ENCODE data around the gene EFNB3. TPM values are rescaled to one million over a fixed set of nuclear protein-coding genes. Genes with fewer than 3 reads are reported as not detected.

Gene EFNB3
- total and polyA plus RNA-seq, 2 of the 8 experiments (the other 6 are each of a cell fraction or from before 2014, with no cell fraction given) = 15.0 to 27.3 TPM

DNA sequence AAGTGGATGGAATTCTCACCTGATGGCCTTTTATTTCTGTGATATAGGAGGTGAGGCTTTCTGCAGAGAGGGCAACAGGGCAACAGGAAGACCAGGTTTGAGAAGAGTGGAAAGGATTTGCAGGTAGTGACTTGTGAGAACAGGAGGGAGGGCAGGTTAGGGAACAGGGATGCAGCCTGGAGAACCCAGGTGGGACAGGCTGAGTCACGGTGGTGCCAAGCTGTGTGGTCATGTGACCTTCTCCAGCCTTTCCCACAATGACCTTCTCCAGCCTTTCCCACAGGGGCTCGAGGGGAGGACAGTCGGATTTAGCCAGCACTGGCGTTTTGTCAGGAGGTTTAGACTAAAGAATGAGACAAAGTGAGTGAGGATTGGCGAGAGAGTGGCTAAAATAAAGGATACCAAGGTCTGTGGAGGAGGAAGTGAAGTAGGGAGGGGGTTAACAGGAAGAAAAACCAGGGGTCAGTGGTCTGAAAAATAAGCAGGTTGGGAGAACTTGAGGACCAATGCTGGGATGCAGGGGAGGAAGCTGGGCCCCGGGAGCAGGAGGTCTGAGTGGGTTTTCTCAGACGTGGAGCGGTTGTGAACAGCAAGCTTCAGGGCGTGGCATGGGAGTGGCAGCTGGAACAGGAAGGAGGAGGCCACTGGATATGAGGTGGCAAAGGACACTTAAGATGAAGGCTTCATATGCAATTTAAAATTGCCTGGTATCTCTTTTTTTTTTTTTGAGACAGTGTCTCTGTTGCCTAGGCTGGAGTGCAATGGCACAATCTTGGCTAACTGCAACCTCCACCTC, 50.3 kb downstream of the EFNB3 start:
- Histone ChIP-seq H3K4ac (replicated peaks; ENCODE audit: insufficient read length, low read depth, low read length) (peak overlapping the region; percentile 50), H3K56ac (replicated peaks; ENCODE audit: insufficient read length, low read depth, low read length) (no peak overlapping the region), H2AFZ (ENCODE audit: low read length) (peak overlapping the region; percentile 63), H4K20me1 (replicated peaks in 1 of 2; ENCODE audit: control insufficient read depth in 1 of 2, insufficient read depth in 2 of 2, low read length in 2 of 2) (no peaks in the 10 kb centered on the region), H3K36me3 (ENCODE audit: control insufficient read depth in 2 of 4, insufficient read depth in 4 of 4, low read length in 3 of 4) (no peaks in the 10 kb centered on the region), H3K79me2 (ENCODE audit: control insufficient read depth in 1 of 2, insufficient read depth in 2 of 2, low read length in 2 of 2) (no peaks in the 10 kb centered on the region), H3K23me2 (ENCODE audit: low read depth, low read length) (no peaks in the 10 kb centered on the region; the same call in 1 of the 2 replicates), H3K27ac (ENCODE audit: low read depth, low read length) (no peak overlapping the region), H2BK5ac (ENCODE audit: low read depth, low read length) (no peak overlapping the region), H3K9ac (replicated peaks in 1 of 4; ENCODE audit: extremely low read depth in 1 of 4, low read depth in 3 of 4, low read length in 3 of 4) (peak overlapping the region in 1 of 4 experiments; percentile 38; a peak in 1 of 7 replicates), H3K9me3 (ENCODE audit: insufficient read depth in 2 of 2, low read depth in 1 of 2, low read length in 1 of 2) (no peaks in the 10 kb centered on the region), H3K18ac (ENCODE audit: extremely low read depth, low read length) (no peak overlapping the region), H4K91ac (replicated peaks; ENCODE audit: insufficient read length, low read length) (no peak overlapping the region), H3K4me3 (ENCODE audit: extremely low read depth in 1 of 4, insufficient read depth in 2 of 4, low read depth in 3 of 4, low read length in 4 of 4) (no peak overlapping the region), H2BK15ac (ENCODE audit: low read length) (no peak overlapping the region), H3K14ac (ENCODE audit: insufficient read length) (no peak overlapping the region), H3K27me3 (replicated peaks in 1 of 4; ENCODE audit: control insufficient read depth in 3 of 4, extremely low read depth in 1 of 4, insufficient read depth in 3 of 4, low read length in 3 of 4) (no peaks in the 10 kb centered on the region; a peak in 1 of 7 replicates), H2BK120ac (replicated peaks; ENCODE audit: low read depth, low read length) (no peak overlapping the region), H4K8ac (ENCODE audit: extremely low read depth, insufficient read depth, low read length) (peak overlapping the region; percentile 91), H3K23ac (ENCODE audit: insufficient read length) (no peak overlapping the region), H2AK5ac (ENCODE audit: low read depth, low read length) (0 out of 2 replicates have a peak overlapping the region, but pooled peaks have one; percentile 24), H3K4me1 (replicated peaks in 1 of 4; ENCODE audit: control insufficient read depth in 3 of 4, insufficient read depth in 4 of 4, low read length in 3 of 4) (no peaks in the 10 kb centered on the region; a peak in 1 of 7 replicates), H4K5ac (ENCODE audit: insufficient read length, low read depth, low read length) (no peak overlapping the region), H3K4me2 (ENCODE audit: insufficient read depth in 1 of 2, low read depth in 2 of 2, low read length in 2 of 2) (no peak overlapping the region), H3K79me1 (ENCODE audit: low read depth, low read length) (no peaks in the 10 kb centered on the region), H2BK12ac (ENCODE audit: low read depth, low read length) (no peak overlapping the region), H2BK20ac (ENCODE audit: low read length) (no peak overlapping the region)
- POLR2A ChIA-PET (ENCODE audit: partially characterized antibody) = interaction anchor here (1.4 kb wide), 1 partner anchor 16 kb away, joined by 3 read pairs; no protein-coding TSS in a partner anchor
- WGBS, 2 experiments (ENCODE audit: extremely low coverage in 1 of 2, insufficient coverage in 1 of 2, insufficient read length in 1 of 2, insufficient replicate concordance in 2 of 2, low coverage in 1 of 2, low lambda C conversion rate in 2 of 2, missing lambda C conversion rate in 1 of 2) = 68% methylated on average over 9 of the region's 9 CpGs; no CpG with 5 or more reads in 1 of the 2 experiments
- TF ChIP-seq, protein P1, sequence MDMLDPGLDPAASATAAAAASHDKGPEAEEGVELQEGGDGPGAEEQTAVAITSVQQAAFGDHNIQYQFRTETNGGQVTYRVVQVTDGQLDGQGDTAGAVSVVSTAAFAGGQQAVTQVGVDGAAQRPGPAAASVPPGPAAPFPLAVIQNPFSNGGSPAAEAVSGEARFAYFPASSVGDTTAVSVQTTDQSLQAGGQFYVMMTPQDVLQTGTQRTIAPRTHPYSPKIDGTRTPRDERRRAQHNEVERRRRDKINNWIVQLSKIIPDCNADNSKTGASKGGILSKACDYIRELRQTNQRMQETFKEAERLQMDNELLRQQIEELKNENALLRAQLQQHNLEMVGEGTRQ (IDR thresholded peaks at IDR 0.05; ENCODE audit: low read length) = peak; percentile 71
- TF ChIP-seq, protein P2, sequence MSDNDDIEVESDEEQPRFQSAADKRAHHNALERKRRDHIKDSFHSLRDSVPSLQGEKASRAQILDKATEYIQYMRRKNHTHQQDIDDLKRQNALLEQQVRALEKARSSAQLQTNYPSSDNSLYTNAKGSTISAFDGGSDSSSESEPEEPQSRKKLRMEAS (IDR thresholded peaks at IDR 0.05) = 0 out of 2 replicates have a peak, but pooled peaks have one; percentile 22
- TF ChIP-seq MAFK (IDR thresholded peaks at IDR 0.05; ENCODE audit: low read depth, low read length) = peak; percentile 4; the same call in 1 of the 2 replicates
- peak; percentile 15; the same call in 1 of the 2 replicates for TF ChIP-seq BACH1 (IDR thresholded peaks at IDR 0.05; ENCODE audit: low read length)
- no peak for TF ChIP-seq POLR2A (IDR thresholded peaks at IDR 0.05; ENCODE audit: control extremely low read depth in 1 of 2, low read depth in 2 of 2, low read length in 2 of 2)
- CTCF ChIA-PET (ENCODE audit: partially characterized antibody) = interaction anchor here (0.7 to 3.5 kb wide), 7 partner anchors 10 to 64 kb away, joined by 3 to 26 read pairs (median 3); no protein-coding TSS in a partner anchor
- FAIRE-seq = no peak
- DNase-seq (ENCODE audit: low read depth in 1 of 2, low spot score in 2 of 2) = no peak

All from H1 (cell line).